ENCODE data around the gene MEN1.

Gene MEN1

DNA sequence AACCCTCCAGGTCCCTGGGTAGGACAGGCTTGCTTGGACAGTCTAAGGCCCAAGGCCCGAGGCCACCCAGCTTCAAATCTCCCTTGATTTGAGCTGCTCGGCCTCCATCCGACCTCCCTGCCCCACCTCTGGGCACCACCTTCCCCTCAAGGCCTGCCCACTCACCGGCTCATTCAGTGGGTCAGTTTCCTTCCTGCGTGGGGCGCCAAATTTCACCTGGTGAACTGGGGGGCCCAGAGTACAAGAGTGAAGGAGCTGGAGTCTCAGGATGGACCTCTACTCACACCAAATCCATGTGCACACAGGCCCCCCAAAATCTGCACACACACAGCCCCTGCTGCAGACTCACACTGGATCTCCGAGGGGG is 11.1 kb downstream of the MEN1 start:
- peaks cover 5% of the 10 kb centered on the region; the same call in 1 of the 2 replicates for H3K36me3 ChIP-seq (ENCODE audit: low read depth)
- TF ChIP-seq, protein P1, sequence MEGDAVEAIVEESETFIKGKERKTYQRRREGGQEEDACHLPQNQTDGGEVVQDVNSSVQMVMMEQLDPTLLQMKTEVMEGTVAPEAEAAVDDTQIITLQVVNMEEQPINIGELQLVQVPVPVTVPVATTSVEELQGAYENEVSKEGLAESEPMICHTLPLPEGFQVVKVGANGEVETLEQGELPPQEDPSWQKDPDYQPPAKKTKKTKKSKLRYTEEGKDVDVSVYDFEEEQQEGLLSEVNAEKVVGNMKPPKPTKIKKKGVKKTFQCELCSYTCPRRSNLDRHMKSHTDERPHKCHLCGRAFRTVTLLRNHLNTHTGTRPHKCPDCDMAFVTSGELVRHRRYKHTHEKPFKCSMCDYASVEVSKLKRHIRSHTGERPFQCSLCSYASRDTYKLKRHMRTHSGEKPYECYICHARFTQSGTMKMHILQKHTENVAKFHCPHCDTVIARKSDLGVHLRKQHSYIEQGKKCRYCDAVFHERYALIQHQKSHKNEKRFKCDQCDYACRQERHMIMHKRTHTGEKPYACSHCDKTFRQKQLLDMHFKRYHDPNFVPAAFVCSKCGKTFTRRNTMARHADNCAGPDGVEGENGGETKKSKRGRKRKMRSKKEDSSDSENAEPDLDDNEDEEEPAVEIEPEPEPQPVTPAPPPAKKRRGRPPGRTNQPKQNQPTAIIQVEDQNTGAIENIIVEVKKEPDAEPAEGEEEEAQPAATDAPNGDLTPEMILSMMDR (IDR thresholded peaks at IDR 0.05; ENCODE audit: poor library complexity, severe bottlenecking): no peak
- H3K4me3 ChIP-seq (ENCODE audit: severe bottlenecking): no peak overlapping the region
- ATAC-seq (ENCODE audit: low read depth) (no peak), DNase-seq (ENCODE audit: low spot score) (no peak)
- peaks cover 5% of the 10 kb centered on the region for H3K4me1 ChIP-seq (ENCODE audit: insufficient read depth, poor library complexity, severe bottlenecking)
- no peaks in the 10 kb centered on the region for H3K9me3 ChIP-seq (ENCODE audit: severe bottlenecking)
- no peak overlapping the region for H3K27ac ChIP-seq (ENCODE audit: poor library complexity, severe bottlenecking)
- H3K27me3 ChIP-seq (ENCODE audit: insufficient read depth, poor library complexity, severe bottlenecking): no peaks in the 10 kb centered on the region

DNA sequence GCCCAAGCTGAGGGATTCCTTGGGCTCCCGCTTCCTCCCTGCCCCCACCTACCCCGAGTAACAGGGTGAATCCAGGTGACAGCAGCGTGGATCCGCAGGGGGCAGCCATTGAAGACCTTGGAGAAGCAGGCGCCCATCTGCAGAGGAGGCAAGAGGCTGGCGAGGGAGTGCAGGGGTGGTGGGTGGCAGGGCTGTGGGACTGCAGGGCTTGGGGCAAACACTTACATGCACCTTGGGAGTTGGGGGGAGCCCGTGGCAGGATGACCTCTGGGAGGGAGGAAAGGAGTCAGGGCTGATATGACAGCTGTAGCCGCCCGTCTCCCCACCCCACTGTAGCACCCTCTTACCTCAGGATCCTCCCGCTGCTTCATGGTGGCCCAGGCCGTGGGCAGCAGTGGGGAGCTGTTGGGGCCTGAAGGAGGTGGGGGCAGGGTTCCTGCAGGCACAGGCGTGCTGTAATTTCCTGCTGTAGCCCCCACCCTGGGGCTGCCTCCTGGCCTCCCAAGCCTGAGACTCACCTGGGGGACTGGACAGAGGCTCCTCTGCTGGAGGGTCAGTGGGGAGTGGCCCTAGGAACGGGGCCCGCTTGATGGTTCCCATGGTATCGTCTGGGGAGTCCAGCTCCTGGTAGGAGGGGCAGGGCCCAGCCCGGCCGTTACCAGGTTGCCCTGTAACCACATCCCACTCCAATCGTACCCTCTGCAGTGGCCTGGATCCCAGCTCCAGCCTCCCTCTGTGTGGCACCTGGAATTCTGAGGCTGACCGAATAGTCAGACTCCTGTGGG is 13.4 kb downstream of the MEN1 start:
- Histone ChIP-seq H3K36me3 (ENCODE audit: low read depth) (no peaks in the 10 kb centered on the region), H3K27me3 (ENCODE audit: insufficient read depth, poor library complexity, severe bottlenecking) (no peaks in the 10 kb centered on the region), H3K4me3 (ENCODE audit: severe bottlenecking) (no peak overlapping the region), H3K27ac (ENCODE audit: poor library complexity, severe bottlenecking) (no peak overlapping the region), H3K4me1 (ENCODE audit: insufficient read depth, poor library complexity, severe bottlenecking) (no peaks in the 10 kb centered on the region), H3K9me3 (ENCODE audit: severe bottlenecking) (no peaks in the 10 kb centered on the region)
- TF ChIP-seq, protein P1 (IDR thresholded peaks at IDR 0.05; ENCODE audit: poor library complexity, severe bottlenecking): no peak
- DNase-seq (ENCODE audit: low spot score): no peak
- ATAC-seq (ENCODE audit: low read depth): no peak

DNA sequence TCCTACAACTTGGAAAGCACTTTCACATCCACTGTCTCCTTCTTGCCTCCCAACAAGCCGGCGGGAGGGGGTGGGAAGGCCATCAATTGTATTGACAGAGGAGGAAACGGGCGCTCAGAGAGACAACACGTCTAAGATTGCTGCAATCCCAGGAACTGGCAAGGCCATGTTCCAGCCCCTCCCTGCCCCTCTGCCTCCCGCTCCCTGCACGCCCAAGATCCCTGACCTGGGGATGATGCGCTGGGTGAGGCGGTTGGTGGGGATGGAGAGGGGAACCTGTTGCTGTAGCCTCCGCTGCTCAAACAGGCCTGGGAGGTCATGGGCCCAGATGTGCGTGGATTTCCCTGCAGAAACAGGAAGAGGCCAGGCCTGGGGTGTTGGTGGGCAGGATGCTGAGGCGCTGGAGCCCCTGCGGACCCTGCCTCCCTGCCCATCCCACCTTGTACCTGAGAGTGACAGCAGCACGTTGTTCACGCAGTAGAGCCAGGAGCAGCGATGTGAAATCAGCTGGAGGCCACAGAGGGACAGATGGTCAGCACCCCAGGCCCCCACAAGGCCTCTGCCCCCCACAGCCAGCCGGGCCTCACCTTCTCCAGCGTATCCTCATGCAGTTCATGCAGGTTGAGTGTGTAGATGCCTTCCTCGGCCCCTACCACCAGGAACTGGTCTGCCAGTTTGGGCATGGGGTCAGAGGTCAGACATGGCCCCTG is 14.1 kb downstream of the MEN1 start:
- H3K9me3 ChIP-seq (ENCODE audit: severe bottlenecking): no peaks in the 10 kb centered on the region
- ATAC-seq (ENCODE audit: low read depth): no peak

DNA sequence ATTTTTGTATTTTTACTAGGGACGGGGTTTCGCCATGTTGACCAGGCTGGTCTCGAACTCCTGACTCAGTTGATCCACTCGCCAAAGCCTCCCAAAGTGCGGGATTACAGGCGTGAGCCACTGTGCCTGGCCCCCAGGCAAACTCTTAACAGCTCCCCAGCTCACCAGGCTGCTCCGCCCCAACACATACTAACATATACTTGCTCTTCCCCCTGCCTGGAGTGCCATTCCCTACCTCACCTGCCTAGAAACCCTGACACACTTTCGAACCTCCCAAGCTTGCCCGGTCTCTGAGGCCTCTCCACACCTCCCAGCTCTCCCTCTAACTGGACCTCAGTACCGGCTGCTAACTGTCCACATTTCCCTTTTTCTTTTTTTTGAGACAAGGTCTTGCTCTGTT is 15.8 kb downstream of the MEN1 start:
- Histone ChIP-seq H3K27ac (ENCODE audit: poor library complexity, severe bottlenecking) (no peak overlapping the region), H3K9me3 (ENCODE audit: severe bottlenecking) (no peaks in the 10 kb centered on the region), H3K4me3 (ENCODE audit: severe bottlenecking) (no peak overlapping the region), H3K27me3 (ENCODE audit: insufficient read depth, poor library complexity, severe bottlenecking) (no peaks in the 10 kb centered on the region), H3K36me3 (ENCODE audit: low read depth) (no peaks in the 10 kb centered on the region), H3K4me1 (ENCODE audit: insufficient read depth, poor library complexity, severe bottlenecking) (no peaks in the 10 kb centered on the region)
- DNase-seq (ENCODE audit: low spot score): no peak
- TF ChIP-seq, protein P1 (IDR thresholded peaks at IDR 0.05; ENCODE audit: poor library complexity, severe bottlenecking): no peak
- no peak for ATAC-seq (ENCODE audit: low read depth)

More for the DNA sequence above, 14.1 kb downstream of the MEN1 start:
- no peaks in the 10 kb centered on the region for H3K36me3 ChIP-seq (ENCODE audit: low read depth)
- H3K4me3 ChIP-seq (ENCODE audit: severe bottlenecking): no peak overlapping the region
- no peak for DNase-seq (ENCODE audit: low spot score)
- TF ChIP-seq, protein P1 (IDR thresholded peaks at IDR 0.05; ENCODE audit: poor library complexity, severe bottlenecking): no peak
- no peak overlapping the region for H3K27ac ChIP-seq (ENCODE audit: poor library complexity, severe bottlenecking)
- no peaks in the 10 kb centered on the region for H3K4me1 ChIP-seq (ENCODE audit: insufficient read depth, poor library complexity, severe bottlenecking)
- H3K27me3 ChIP-seq (ENCODE audit: insufficient read depth, poor library complexity, severe bottlenecking): no peaks in the 10 kb centered on the region
